ENCODE data around the gene LEMD3.

The LEMD3 gene

DNA sequence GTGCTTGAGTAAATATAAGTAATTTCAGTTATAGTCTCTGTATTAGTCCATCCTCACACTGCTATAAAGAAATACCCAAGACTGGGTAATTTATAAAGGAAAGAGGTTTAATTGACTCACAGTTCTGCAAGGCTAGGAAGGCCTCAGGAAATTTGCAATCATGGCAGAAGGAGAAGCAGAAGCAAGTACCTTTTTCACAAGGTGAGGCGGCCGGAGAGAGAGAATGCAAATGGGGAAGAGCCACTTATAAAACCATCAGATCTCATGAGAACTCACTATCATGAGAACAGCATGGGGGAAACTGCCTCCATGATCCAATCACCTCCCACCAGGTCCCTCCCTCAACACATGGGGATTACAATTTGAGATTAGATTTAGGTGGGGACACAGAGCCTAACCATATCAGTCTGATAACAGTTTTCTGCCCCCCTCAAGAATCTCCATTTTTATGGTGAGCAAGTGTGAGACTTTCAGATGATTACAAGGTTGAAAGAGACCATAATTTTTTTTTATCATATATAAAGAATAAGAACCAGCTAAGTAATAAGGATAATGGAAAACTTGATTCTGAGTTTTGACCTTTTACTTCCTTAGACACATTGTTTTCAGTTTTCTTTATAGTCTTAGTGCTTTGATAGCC is 35.6 kb downstream of the LEMD3 start:
- no peaks in the 10 kb centered on the region for H3K27me3 ChIP-seq (replicated peaks; ENCODE audit: control insufficient read depth, insufficient read depth, low read length, poor library complexity, severe bottlenecking)
- no peak overlapping the region for H3K27ac ChIP-seq (ENCODE audit: insufficient read depth, low read length, poor library complexity, severe bottlenecking)
- no peaks in the 10 kb centered on the region for H3K9me3 ChIP-seq (ENCODE audit: control insufficient read depth, low read length)
- no peaks in the 10 kb centered on the region for H3K36me3 ChIP-seq (ENCODE audit: control insufficient read depth, insufficient read depth, low read length)
- DNase-seq: no peak
- H3K4me3 ChIP-seq (ENCODE audit: insufficient read depth, low read depth, low read length, poor library complexity, severe bottlenecking): no peak overlapping the region
- H3K4me1 ChIP-seq (ENCODE audit: control insufficient read depth, insufficient read depth, low read length, poor library complexity, severe bottlenecking): no peaks in the 10 kb centered on the region

DNA sequence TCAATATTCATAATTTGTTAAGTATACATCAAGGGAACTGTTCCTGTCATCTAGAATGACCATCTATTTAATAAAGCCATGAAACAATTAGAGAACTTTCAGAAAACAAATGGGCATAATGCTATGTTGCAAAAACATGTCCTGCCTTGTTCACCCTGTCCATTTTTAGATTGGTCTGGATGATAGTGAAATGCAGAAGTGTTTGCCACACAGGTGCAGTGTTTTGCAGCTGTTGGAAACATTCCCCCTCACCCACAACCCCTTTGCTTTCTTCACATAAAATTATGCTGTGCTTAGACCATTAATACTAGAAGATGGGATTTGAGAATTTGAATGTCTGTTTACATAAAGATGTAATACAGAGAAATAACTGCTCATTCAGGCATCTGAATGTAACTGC is 36.5 kb downstream of the LEMD3 start:
- Histone ChIP-seq H3K27ac (ENCODE audit: insufficient read depth, low read length, poor library complexity, severe bottlenecking) (no peak overlapping the region), H3K4me1 (ENCODE audit: control insufficient read depth, insufficient read depth, low read length, poor library complexity, severe bottlenecking) (no peaks in the 10 kb centered on the region)

DNA sequence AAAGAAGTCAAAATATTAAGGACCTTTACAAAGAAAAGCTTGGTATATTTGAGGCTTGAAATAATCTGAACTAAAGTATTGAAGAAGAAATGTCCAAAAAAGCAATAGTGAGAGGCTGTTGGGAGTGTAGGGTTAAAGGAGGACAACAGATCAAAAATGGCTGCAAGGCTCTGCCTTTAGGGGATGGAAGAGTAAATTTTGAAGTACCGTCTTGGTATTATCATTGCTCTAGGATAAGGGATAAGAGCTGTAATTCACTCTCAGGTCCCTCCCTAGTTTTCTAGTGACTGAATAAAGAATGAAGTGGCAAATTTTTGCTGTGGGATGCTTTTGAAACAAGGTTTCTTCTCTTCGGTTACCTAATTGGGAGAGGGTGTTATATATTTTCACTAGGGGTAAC is 38.7 kb downstream of the LEMD3 start:
- no peak for DNase-seq
- no peak overlapping the region for H3K27ac ChIP-seq (ENCODE audit: insufficient read depth, low read length, poor library complexity, severe bottlenecking)
- H3K36me3 ChIP-seq (ENCODE audit: control insufficient read depth, insufficient read depth, low read length): no peaks in the 10 kb centered on the region
- H3K9me3 ChIP-seq (ENCODE audit: control insufficient read depth, low read length): no peaks in the 10 kb centered on the region
- no peaks in the 10 kb centered on the region for H3K27me3 ChIP-seq (replicated peaks; ENCODE audit: control insufficient read depth, insufficient read depth, low read length, poor library complexity, severe bottlenecking)
- no peak overlapping the region for H3K4me3 ChIP-seq (ENCODE audit: insufficient read depth, low read depth, low read length, poor library complexity, severe bottlenecking)
- H3K4me1 ChIP-seq (ENCODE audit: control insufficient read depth, insufficient read depth, low read length, poor library complexity, severe bottlenecking): no peaks in the 10 kb centered on the region

More for the DNA sequence above, 36.5 kb downstream of the LEMD3 start:
- H3K4me3 ChIP-seq (ENCODE audit: insufficient read depth, low read depth, low read length, poor library complexity, severe bottlenecking): no peak overlapping the region
- no peak for DNase-seq
- H3K27me3 ChIP-seq (replicated peaks; ENCODE audit: control insufficient read depth, insufficient read depth, low read length, poor library complexity, severe bottlenecking): no peaks in the 10 kb centered on the region
- no peaks in the 10 kb centered on the region for H3K36me3 ChIP-seq (ENCODE audit: control insufficient read depth, insufficient read depth, low read length)
- no peaks in the 10 kb centered on the region for H3K9me3 ChIP-seq (ENCODE audit: control insufficient read depth, low read length)

DNA sequence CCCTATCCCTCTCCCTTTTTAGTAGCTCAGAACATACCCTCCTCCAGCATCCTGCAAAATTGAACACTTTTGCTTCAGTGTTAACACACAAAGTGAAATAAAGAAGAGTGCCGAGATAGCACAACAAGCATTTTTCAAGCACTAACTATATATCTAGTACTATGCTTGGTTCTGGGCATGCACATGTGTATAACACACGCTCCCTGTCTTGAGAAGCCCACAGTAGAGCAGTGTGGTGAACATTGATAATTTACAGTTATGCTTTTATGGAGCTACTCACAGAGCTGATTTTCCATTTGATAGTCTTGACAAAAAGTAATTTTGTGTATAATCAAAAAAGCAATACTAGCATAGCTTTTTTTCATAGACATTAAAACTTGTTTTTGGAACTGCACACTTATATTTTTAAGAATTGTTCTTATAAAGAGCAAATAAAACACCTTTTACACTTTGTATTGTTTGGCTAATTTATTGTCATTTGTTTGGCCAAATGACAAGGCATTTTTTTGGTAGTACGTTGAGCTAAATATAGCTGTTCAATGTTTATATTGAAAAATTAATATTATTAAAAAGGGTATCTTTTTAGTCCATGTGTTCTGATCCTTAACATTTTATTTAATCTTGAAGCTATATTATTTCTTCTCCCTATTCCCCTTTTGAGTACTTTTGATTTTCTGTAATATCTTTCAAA is 39.7 kb downstream of the LEMD3 start:
- H3K36me3 ChIP-seq (ENCODE audit: control insufficient read depth, insufficient read depth, low read length): no peaks in the 10 kb centered on the region
- H3K4me3 ChIP-seq (ENCODE audit: insufficient read depth, low read depth, low read length, poor library complexity, severe bottlenecking): no peak overlapping the region
- DNase-seq: no peak
- H3K4me1 ChIP-seq (ENCODE audit: control insufficient read depth, insufficient read depth, low read length, poor library complexity, severe bottlenecking): no peaks in the 10 kb centered on the region
- no peaks in the 10 kb centered on the region for H3K9me3 ChIP-seq (ENCODE audit: control insufficient read depth, low read length)
- no peak overlapping the region for H3K27ac ChIP-seq (ENCODE audit: insufficient read depth, low read length, poor library complexity, severe bottlenecking)
- no peaks in the 10 kb centered on the region for H3K27me3 ChIP-seq (replicated peaks; ENCODE audit: control insufficient read depth, insufficient read depth, low read length, poor library complexity, severe bottlenecking)

DNA sequence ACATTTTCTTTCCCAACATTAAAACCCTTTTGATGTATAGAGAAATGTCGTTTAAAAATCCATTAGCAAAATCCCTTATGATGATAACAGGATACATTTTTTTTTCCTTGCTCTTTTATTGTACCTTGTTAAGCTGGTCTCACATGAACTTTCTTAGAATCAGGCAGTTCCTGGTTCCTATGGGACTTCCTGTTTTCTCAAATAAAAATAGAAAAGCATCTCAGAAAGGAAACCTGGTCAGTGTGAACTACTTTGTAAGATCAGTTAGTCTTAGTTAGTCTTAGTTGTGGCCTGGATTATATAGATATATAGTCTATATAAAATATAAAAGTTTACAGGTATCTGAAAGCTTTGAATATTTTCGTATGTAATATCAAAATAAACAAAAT is 40.3 kb downstream of the LEMD3 start:
- no peaks in the 10 kb centered on the region for H3K36me3 ChIP-seq (ENCODE audit: control insufficient read depth, insufficient read depth, low read length)
- H3K4me1 ChIP-seq (ENCODE audit: control insufficient read depth, insufficient read depth, low read length, poor library complexity, severe bottlenecking): no peaks in the 10 kb centered on the region
- no peak overlapping the region for H3K27ac ChIP-seq (ENCODE audit: insufficient read depth, low read length, poor library complexity, severe bottlenecking)
- no peak for DNase-seq
- H3K9me3 ChIP-seq (ENCODE audit: control insufficient read depth, low read length): no peaks in the 10 kb centered on the region
- H3K27me3 ChIP-seq (replicated peaks; ENCODE audit: control insufficient read depth, insufficient read depth, low read length, poor library complexity, severe bottlenecking): no peaks in the 10 kb centered on the region
- H3K4me3 ChIP-seq (ENCODE audit: insufficient read depth, low read depth, low read length, poor library complexity, severe bottlenecking): no peak overlapping the region

DNA sequence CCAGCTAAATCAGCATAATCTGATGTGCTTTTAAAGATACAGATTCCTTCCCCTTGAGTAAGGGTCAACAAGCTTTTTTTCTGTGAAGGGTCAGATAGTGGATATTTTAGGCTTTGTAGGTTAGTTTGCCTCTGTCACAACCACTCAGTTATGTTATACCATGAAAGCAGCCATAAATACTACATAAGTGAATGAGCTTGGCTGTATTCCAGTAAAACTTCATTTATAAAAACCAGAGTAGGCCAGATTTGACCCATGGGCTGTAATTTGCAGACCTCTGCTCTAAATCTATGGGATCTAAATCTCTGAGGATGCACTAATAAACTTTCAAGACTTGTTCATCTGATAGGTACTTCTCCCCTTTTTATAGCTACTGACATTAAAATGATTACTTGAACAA is 47.7 kb downstream of the LEMD3 start:
- no peak for DNase-seq
- Histone ChIP-seq H3K27ac (ENCODE audit: insufficient read depth, low read length, poor library complexity, severe bottlenecking) (no peak overlapping the region), H3K4me1 (ENCODE audit: control insufficient read depth, insufficient read depth, low read length, poor library complexity, severe bottlenecking) (no peaks in the 10 kb centered on the region), H3K27me3 (replicated peaks; ENCODE audit: control insufficient read depth, insufficient read depth, low read length, poor library complexity, severe bottlenecking) (no peaks in the 10 kb centered on the region), H3K9me3 (ENCODE audit: control insufficient read depth, low read length) (no peaks in the 10 kb centered on the region), H3K4me3 (ENCODE audit: insufficient read depth, low read depth, low read length, poor library complexity, severe bottlenecking) (no peak overlapping the region), H3K36me3 (ENCODE audit: control insufficient read depth, insufficient read depth, low read length) (peaks cover 27% of the 10 kb centered on the region)

DNA sequence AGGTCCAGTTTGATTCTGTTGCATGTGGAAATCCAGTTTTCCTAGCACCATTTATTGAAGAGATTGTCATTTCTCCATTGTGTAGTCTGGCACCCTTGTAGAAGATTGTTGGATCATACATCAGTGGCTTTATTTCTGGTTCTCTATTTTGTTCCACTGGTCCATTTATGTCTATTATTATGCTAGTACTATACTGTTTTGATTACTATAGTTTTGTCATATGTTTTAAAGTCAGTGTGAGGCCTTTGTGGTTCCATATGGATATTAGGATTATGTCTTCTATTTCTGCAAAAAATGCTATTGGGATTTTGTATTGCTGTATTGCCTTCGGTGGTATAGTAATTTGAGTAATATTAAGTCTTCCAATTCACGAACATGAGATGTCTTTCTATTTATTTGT is 51.4 kb downstream of the LEMD3 start:
- DNase-seq: no peak
- Histone ChIP-seq H3K9me3 (ENCODE audit: control insufficient read depth, low read length) (no peaks in the 10 kb centered on the region), H3K27ac (ENCODE audit: insufficient read depth, low read length, poor library complexity, severe bottlenecking) (no peak overlapping the region), H3K36me3 (ENCODE audit: control insufficient read depth, insufficient read depth, low read length) (peaks cover 30% of the 10 kb centered on the region), H3K27me3 (replicated peaks; ENCODE audit: control insufficient read depth, insufficient read depth, low read length, poor library complexity, severe bottlenecking) (no peaks in the 10 kb centered on the region), H3K4me1 (ENCODE audit: control insufficient read depth, insufficient read depth, low read length, poor library complexity, severe bottlenecking) (no peaks in the 10 kb centered on the region), H3K4me3 (ENCODE audit: insufficient read depth, low read depth, low read length, poor library complexity, severe bottlenecking) (no peak overlapping the region)

DNA sequence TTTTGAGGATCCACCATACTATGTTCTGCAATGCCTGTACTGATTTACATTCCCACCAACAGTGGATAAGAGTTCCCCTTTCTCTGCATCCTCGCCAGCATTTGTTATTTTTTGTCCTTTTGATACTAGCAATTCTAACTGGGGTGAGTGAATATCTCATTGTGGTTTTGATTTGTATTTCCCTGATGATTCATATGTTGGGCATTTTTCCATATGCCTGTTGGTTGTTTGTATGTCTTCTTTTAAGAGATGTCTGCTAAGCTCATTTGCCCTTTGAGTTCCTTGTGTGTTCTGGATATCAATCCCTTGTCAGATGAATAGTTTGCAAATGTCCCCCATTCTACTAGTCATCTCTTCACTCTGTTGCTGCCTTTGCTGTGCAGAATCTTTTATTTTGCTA is 60.1 kb downstream of the LEMD3 start:
- Histone ChIP-seq H3K9me3 (ENCODE audit: control insufficient read depth, low read length) (no peaks in the 10 kb centered on the region), H3K36me3 (ENCODE audit: control insufficient read depth, insufficient read depth, low read length) (peaks cover 12% of the 10 kb centered on the region), H3K4me1 (ENCODE audit: control insufficient read depth, insufficient read depth, low read length, poor library complexity, severe bottlenecking) (no peaks in the 10 kb centered on the region), H3K4me3 (ENCODE audit: insufficient read depth, low read depth, low read length, poor library complexity, severe bottlenecking) (no peak overlapping the region), H3K27me3 (replicated peaks; ENCODE audit: control insufficient read depth, insufficient read depth, low read length, poor library complexity, severe bottlenecking) (no peaks in the 10 kb centered on the region), H3K27ac (ENCODE audit: insufficient read depth, low read length, poor library complexity, severe bottlenecking) (no peak overlapping the region)
- no peak for DNase-seq

DNA sequence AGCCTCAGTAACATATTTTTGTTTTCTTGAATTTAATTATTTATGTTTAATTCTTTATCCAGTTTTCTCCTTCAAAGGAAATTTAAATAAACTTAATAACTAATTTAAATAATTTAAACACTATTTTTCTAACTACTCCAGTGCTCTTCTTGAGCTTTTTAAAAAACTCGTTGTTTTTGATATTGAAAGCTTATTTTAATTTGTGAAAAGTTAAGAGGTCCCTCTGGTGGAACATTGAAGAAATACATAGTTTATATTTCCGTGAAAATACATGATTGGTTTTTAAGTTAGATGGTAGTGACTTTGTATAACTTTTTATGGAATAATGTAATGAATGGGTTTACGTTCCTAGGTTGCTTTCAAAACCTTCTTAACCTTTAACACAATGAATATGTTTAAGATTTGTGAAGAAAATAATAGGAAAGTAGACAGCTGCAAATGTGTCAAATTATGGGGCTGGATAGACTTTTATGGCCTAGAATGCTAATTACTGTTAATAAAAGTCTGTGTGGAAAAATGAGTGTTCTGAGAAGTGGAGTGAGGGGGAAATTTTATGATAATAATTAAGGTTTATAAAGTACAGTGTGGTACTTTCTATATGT is 63.2 kb downstream of the LEMD3 start:
- Histone ChIP-seq H3K27me3 (replicated peaks; ENCODE audit: control insufficient read depth, insufficient read depth, low read length, poor library complexity, severe bottlenecking) (no peaks in the 10 kb centered on the region), H3K36me3 (ENCODE audit: control insufficient read depth, insufficient read depth, low read length) (peaks cover 10% of the 10 kb centered on the region), H3K4me3 (ENCODE audit: insufficient read depth, low read depth, low read length, poor library complexity, severe bottlenecking) (no peak overlapping the region), H3K4me1 (ENCODE audit: control insufficient read depth, insufficient read depth, low read length, poor library complexity, severe bottlenecking) (no peaks in the 10 kb centered on the region), H3K27ac (ENCODE audit: insufficient read depth, low read length, poor library complexity, severe bottlenecking) (no peak overlapping the region), H3K9me3 (ENCODE audit: control insufficient read depth, low read length) (no peaks in the 10 kb centered on the region)
- DNase-seq: no peak

DNA sequence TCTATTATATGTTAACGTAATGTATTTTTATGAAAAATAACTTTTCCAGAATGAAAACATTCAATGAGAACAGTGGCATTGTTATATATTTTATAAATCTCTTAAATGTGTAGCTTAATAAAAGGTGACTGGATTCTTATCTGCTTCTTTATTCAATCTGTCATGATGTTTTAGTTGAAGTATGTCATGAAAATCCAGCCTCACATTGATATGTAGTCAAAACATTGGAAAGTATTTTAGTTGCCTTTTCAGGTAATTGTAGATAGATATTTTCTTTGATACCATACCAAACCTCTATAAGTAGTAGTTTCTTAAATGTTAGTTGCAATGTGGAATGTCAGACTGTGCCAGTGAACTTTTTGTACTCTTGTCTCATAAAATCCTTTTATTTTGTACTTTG is 67.8 kb downstream of the LEMD3 start:
- Histone ChIP-seq H3K9me3 (ENCODE audit: control insufficient read depth, low read length) (no peaks in the 10 kb centered on the region), H3K4me3 (ENCODE audit: insufficient read depth, low read depth, low read length, poor library complexity, severe bottlenecking) (no peak overlapping the region), H3K27ac (ENCODE audit: insufficient read depth, low read length, poor library complexity, severe bottlenecking) (no peak overlapping the region), H3K4me1 (ENCODE audit: control insufficient read depth, insufficient read depth, low read length, poor library complexity, severe bottlenecking) (no peaks in the 10 kb centered on the region), H3K27me3 (replicated peaks; ENCODE audit: control insufficient read depth, insufficient read depth, low read length, poor library complexity, severe bottlenecking) (no peaks in the 10 kb centered on the region), H3K36me3 (ENCODE audit: control insufficient read depth, insufficient read depth, low read length) (peaks cover 21% of the 10 kb centered on the region)
- no peak for DNase-seq
